Aorta (tissue), 5 donors: ENCODE measurements around the gene PDE4B. TPM values are rescaled to one million over a fixed set of nuclear protein-coding genes. Genes with fewer than 3 reads are reported as not detected.

Experiments used
- ATAC-seq: fragments of 200-7000 bp; cut with Tn5 transposase; one replicate; pipeline ENCODE4 v1.9.1; 2022; ENCODE audit warnings: moderate library complexity; ENCODE audit not compliant: low FRiP score
- DNase-seq, 2 donors: peaks; one replicate each; pipeline ENCODE4 v3.0.0-alpha.2; 2020
- H3K27ac ChIP-seq, 2 donors: one replicate each; pipeline ENCODE4 v1.5.1; 2013; ENCODE audit warnings: low read length in 2 of 2, mild to moderate bottlenecking in 2 of 2, moderate library complexity in 2 of 2, control low read depth in 1 of 2, inconsistent platforms in 1 of 2, low read depth in 1 of 2
- H3K27me3 ChIP-seq, 2 donors: one replicate each; pipeline ENCODE4 v1.6.1; 2013; ENCODE audit warnings: control low read depth in 1 of 2, low read length in 1 of 2, mild to moderate bottlenecking in 1 of 2, moderate library complexity in 1 of 2; ENCODE audit not compliant: insufficient read depth in 2 of 2, control insufficient read depth in 1 of 2
- H3K36me3 ChIP-seq, 2 donors: one replicate each; pipeline ENCODE4 v1.6.1; 2013; ENCODE audit warnings: control low read depth in 1 of 2, low read length in 1 of 2, mild to moderate bottlenecking in 1 of 2; ENCODE audit not compliant: insufficient read depth in 2 of 2, control insufficient read depth in 1 of 2
- H3K4me1 ChIP-seq, 2 donors: one replicate each; pipeline ENCODE4 v1.6.1; 2013; ENCODE audit warnings: low read length in 2 of 2, control low read depth in 1 of 2, mild to moderate bottlenecking in 1 of 2, moderate library complexity in 1 of 2; ENCODE audit not compliant: insufficient read depth in 2 of 2, control insufficient read depth in 1 of 2
- H3K4me3 ChIP-seq, 2 donors: one replicate each; pipeline ENCODE4 v1.5.1; 2013; ENCODE audit warnings: low read length in 2 of 2, control low read depth in 1 of 2, mild to moderate bottlenecking in 1 of 2
- H3K9me3 ChIP-seq: one replicate; pipeline ENCODE4 v1.6.1; 2013; ENCODE audit warnings: mild to moderate bottlenecking, low read length; ENCODE audit not compliant: control insufficient read depth
- WGBS, 2 donors: extraction: QIAGEN DNeasy Blood & Tissue Kit; methylation state at CpG; one replicate each; pipeline ENCODE4 v1.1.7; 2013; 5-methylcytosine and 5-hydroxymethylcytosine counted together
- intact Hi-C, 2 donors: fragments of 100-400 bp; cut with DNase I; formaldehyde crosslinking; loops; one replicate each; pipeline versions ENCODE4 v1.14.2 to v1.15.0; 2022
- polyA plus RNA-seq, 2 donors: library from polyadenylated mRNA; stranded (reverse); fragments of 200-250 nt; gene quantifications; one replicate each; pipeline ENCODE4 v1.2.3, GENCODE V29; 2013
- total RNA-seq, 2 donors: library from RNA; stranded (reverse); fragmentation: NEBNext Ultra II Directional; extraction: Animal tissue kit (Norgen Biotek cat#: 25700); gene quantifications; one replicate each; pipeline ENCODE4 v1.2.1, GENCODE V29; 2021
- donor health status: healthy with polysubstance abuse.
- donor health status: Bipolar disorder and iron deficiency.
- donor health status: DM: no; HTN: no; CAD: no.
- donor health status: DM: no; HTN: no; CAD: no.
- donor health status: DM: yes; HTN: yes; CAD: no.

Gene PDE4B
- total and polyA plus RNA-seq, 4 donors: 4.8 to 24.5 (median 12.5) TPM

DNA sequence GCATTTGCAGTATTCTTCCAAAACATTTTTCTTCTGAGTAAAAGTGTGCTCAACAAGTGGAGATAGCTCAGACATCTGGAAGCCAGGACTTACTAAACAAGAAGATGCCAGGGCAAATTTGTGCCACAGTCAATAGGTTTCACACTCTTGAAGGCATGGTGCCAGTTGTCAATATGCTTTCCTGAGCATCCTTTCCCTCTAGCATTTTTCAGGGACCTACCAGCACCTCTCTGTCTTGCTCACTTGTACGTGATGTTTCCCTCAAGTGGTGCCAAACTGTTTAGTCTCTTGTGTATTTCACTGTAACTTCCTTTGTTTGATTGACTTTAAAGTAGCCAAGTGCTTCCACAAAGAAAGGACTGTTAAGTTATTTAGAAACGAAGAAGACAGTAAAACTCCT, 547.2 kb downstream of the PDE4B start:
- Histone ChIP-seq H3K27ac (no peak overlapping the region), H3K4me1 (peaks cover 0 to 9% of the 10 kb centered on the region in 2 donors), H3K4me3 (no peak overlapping the region), H3K27me3 (no peaks in the 10 kb centered on the region), H3K36me3 (no peaks in the 10 kb centered on the region), H3K9me3 (no peaks in the 10 kb centered on the region)
- 46 to 54% methylated on average over 2 of the region's 2 CpGs for WGBS, 2 donors
- DNase-seq (no peak), ATAC-seq (no peak)
- intact Hi-C loops: loop anchor here in 1 of 2 donors (10.0 kb wide), 1 partner anchor 105 kb away; no protein-coding TSS in a partner anchor

DNA sequence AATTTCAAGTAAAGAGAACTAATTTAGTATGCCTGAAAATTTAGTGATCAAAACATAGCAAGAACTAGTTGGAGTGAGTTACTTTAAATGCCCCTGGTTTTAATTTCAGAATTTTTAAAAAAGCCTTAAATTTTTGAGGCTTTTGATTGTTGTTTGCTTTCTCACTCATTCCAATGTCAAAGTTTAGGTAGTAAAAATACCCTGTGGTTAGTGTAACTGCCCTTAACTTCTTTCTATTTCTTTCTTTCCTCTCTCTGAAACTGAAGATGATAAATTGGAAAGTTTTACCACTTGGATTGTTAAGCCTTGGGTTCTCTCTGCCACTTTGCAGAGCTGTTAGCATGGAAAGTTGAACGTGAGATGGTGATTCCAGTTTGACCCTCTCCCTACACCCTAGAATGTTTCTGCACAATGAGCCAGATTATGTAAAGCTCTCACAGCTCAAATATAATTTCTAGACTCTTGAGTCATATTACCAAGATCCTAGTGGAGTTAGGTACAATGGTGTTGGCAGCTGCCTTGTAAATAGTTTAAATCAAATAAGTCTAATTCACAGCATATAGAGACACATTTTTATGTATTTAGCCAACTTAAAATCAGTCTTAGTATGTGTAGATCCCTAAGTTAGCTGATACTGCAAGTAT, 548.9 kb downstream of the PDE4B start:
- 62 to 85% methylated on average over 1 of the region's 1 CpG for WGBS, 2 donors
- H3K9me3 ChIP-seq: no peaks in the 10 kb centered on the region
- no peak overlapping the region for H3K4me3 ChIP-seq
- H3K4me1 ChIP-seq: peaks cover 0 to 3% of the 10 kb centered on the region in 2 donors
- no peak overlapping the region for H3K27ac ChIP-seq
- DNase-seq: no peak
- intact Hi-C loops: no loop called here
- H3K36me3 ChIP-seq: no peaks in the 10 kb centered on the region
- no peaks in the 10 kb centered on the region for H3K27me3 ChIP-seq
- ATAC-seq: no peak

DNA sequence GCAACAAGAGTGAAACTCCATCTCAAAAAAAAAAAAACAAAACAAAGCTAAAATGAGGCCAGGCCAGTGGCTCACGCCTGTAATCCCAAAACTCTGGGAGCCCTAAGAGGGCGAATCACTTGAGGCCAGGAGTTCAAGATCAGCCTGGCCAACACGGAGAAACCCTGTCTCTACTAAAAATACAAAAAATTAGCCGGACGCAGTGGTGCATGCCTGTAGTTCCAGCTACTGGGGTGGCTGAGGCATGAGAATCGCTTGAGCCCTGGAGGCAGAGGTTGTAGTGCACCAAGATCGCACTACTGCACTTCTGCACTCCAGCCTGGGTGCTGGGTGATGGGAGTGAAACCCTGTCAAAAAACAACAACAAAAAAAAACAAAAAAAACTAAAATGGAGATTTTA, 550.0 kb downstream of the PDE4B start:
- H3K4me3 ChIP-seq: no peak overlapping the region
- H3K9me3 ChIP-seq: no peaks in the 10 kb centered on the region
- H3K27me3 ChIP-seq: no peaks in the 10 kb centered on the region
- H3K27ac ChIP-seq: no peak overlapping the region
- intact Hi-C loops: no loop called here
- DNase-seq: no peak
- H3K36me3 ChIP-seq: no peaks in the 10 kb centered on the region
- H3K4me1 ChIP-seq: peaks cover 0 to 3% of the 10 kb centered on the region in 2 donors
- 87 to 93% methylated on average over 7 of the region's 7 CpGs for WGBS, 2 donors
- ATAC-seq: no peak

DNA sequence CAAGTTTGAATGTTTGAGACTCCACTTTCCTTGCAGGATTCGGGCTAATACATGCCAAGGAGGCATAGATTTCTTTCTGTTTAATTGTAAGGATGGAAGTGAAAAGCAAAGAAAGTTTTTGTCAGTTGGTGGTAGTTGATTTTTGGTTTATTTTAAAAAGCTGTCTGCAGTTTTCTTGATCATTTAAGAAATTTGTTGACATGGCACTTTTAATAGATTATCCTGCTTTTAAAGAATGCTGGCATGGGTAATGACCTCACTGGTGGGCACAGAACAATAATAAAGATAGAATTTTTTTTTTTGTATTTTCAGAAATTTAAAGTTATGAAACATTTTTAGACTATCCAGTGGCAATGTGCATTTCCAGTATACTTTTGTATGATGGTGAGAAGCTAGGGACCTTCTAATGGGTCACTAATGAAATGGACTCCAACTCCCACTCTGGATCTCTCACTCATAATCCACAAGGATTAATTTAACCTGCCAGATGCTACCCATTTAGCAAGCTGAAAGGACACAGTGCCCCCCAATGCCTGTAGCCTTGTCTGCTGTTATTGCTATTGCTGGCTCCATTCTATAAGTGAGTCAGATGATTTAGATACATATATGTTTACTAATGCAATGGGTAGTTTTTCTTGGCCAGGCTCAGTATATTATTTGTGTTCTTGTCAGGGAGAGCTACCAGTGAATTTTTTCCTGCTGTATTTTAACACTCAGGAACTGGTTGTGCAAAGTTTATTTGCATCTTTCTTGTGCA, 551.1 kb downstream of the PDE4B start:
- intact Hi-C loops: no loop called here
- Histone ChIP-seq H3K9me3 (no peaks in the 10 kb centered on the region), H3K27me3 (no peaks in the 10 kb centered on the region), H3K4me1 (peaks cover 0 to 3% of the 10 kb centered on the region in 2 donors), H3K27ac (no peak overlapping the region), H3K4me3 (no peak overlapping the region), H3K36me3 (no peaks in the 10 kb centered on the region)
- WGBS, 2 donors: 74 to 81% methylated on average over 1 of the region's 1 CpG
- no peak for DNase-seq
- ATAC-seq: no peak

DNA sequence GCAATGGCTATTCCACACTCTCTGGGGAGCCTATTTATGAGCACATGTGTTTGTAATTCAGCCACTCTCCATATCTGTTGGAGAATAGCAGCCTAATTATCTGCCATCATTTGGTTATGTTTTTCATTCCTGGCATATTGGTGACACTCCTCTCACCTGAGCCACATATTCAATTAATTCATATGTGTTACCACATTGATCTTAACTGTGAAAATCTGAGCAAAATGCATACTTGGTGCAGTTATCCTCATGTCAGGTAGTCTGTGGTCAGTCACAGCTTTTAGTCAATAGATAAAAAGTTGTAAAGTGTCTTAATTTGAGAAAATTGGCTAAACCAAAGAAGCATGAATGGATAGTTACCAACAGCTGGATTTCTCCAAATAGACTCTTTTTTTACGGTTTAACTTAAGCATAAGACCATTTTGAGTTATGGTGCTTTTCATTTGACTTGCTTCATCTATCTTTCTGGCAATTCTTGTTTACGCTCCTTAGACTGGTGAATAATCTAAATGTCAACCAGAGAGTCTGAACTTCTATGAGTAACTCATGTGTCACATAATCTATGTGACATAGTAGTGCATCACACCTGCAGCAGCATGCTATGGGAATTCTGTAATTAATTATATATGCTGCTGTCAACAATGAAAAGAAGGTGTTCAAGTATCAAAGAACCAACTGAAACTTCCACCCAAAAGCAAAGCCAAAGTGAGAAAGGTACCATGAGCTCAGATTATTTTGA, 553.5 kb downstream of the PDE4B start:
- WGBS, 2 donors: 97 to 98% methylated on average over 2 of the region's 2 CpGs
- H3K4me1 ChIP-seq: peaks cover 1 to 3% of the 10 kb centered on the region in 2 donors
- intact Hi-C loops: no loop called here

DNA sequence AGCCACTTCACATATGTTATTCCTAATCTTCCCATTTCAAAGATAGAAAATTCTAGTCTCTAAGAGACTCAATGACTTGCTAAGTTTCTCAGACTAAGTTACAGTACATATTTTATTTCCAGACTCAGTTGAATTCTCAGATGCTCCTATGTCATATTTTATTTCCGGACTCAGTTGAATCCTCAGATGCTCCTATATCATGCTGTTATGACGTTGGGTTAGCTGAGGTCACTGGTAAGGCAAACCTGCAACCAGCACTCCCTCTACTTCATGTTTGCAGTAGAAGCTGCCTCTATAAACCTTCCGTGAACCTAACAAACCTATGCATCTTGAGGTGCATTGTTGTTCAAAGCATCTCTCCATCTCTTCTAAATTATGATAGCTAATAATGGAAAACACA, 554.2 kb downstream of the PDE4B start:
- 93 to 94% methylated on average over 3 of the region's 3 CpGs for WGBS, 2 donors
- Histone ChIP-seq H3K36me3 (no peaks in the 10 kb centered on the region), H3K27ac (no peak overlapping the region), H3K4me1 (peaks cover 1 to 3% of the 10 kb centered on the region in 2 donors), H3K4me3 (no peak overlapping the region), H3K27me3 (no peaks in the 10 kb centered on the region), H3K9me3 (no peaks in the 10 kb centered on the region)
- ATAC-seq (no peak), DNase-seq (no peak)
- intact Hi-C loops: no loop called here

More for the DNA sequence above, 553.5 kb downstream of the PDE4B start:
- Histone ChIP-seq H3K27me3 (no peaks in the 10 kb centered on the region), H3K27ac (no peak overlapping the region), H3K4me3 (no peak overlapping the region), H3K9me3 (no peaks in the 10 kb centered on the region), H3K36me3 (no peaks in the 10 kb centered on the region)
- ATAC-seq (no peak), DNase-seq (no peak)

DNA sequence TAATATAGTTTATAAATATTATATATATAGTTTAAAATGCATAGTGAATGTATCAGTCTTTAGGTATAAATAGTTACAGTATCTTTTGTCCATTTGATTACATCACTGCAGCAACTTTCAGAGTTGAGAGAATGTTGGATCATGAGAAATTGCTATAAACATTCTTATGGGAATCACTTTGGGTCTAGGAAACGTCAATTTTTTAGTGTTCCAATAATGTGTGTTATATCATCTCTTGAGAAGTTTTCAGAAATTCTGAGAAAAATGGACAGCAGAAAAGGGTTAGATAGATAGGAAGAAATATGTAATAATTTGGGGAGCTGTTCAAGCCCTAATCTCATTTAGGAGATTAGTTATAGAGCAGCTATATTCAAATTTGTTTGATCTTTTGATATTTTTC, 556.1 kb downstream of the PDE4B start:
- peaks cover 3 to 4% of the 10 kb centered on the region in 2 donors for H3K4me1 ChIP-seq
- intact Hi-C loops: no loop called here
- no peaks in the 10 kb centered on the region for H3K36me3 ChIP-seq
- no peak for ATAC-seq
- DNase-seq: no peak
- 75% methylated on average over 1 of the region's 1 CpG for WGBS, 2 donors
- no peak overlapping the region for H3K4me3 ChIP-seq
- no peak overlapping the region for H3K27ac ChIP-seq
- no peaks in the 10 kb centered on the region for H3K9me3 ChIP-seq
- H3K27me3 ChIP-seq: no peaks in the 10 kb centered on the region

DNA sequence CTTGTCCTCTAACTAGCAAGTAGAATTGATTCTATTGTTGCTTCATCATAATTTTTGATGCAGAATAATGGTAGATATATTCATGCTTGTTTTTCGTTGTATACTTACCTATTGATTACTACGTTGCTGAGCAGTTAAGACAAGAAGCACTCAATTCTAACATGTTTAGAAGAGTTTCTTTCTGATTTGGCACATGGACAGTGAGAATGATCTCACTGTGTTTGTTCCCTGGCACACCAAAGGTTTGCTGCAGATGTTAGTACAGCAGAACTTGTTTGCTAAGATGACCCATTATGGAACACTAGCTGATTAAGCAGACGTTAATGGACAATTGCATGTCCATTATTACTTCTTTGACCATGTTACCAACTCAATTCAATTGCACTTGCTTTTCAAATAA, 556.5 kb downstream of the PDE4B start:
- H3K4me3 ChIP-seq: no peak overlapping the region
- WGBS, 2 donors: 56 to 59% methylated on average over 3 of the region's 3 CpGs
- H3K27ac ChIP-seq: no peak overlapping the region
- intact Hi-C loops: no loop called here
- H3K4me1 ChIP-seq: peaks cover 0 to 4% of the 10 kb centered on the region in 2 donors
- H3K36me3 ChIP-seq: no peaks in the 10 kb centered on the region
- ATAC-seq (no peak), DNase-seq (no peak)
- no peaks in the 10 kb centered on the region for H3K27me3 ChIP-seq
- no peaks in the 10 kb centered on the region for H3K9me3 ChIP-seq
